Activated CD8-positive, alpha-beta T cell treated with anti-CD3 and anti-CD28 coated beads for 36 hours (primary cell): ENCODE data around the gene EIF4G1. TPM values are rescaled to one million over a fixed set of nuclear protein-coding genes. Genes with fewer than 3 reads are reported as not detected.

Experiments used
- ATAC-seq: fragments of 200-7000 bp; cut with Tn5 transposase; one replicate; pipeline ENCODE4 v1.10.0; 2021; ENCODE audit warnings: mild to moderate bottlenecking, moderate library complexity
- CTCF ChIA-PET: fragments of 350-600 bp; sonication (Branson Sonifier 250); formaldehyde crosslinking; loops from one replicate; lab custom pipeline; 2021; ENCODE audit warnings: antibody characterized with exemption; lab: Charles Lee
- POLR2A ChIA-PET: fragments of 350-600 bp; sonication (Branson Sonifier 250); formaldehyde crosslinking; loops from one replicate; lab custom pipeline; 2021; ENCODE audit warnings: antibody characterized with exemption; lab: Charles Lee
- DNase-seq: peaks from one replicate; pipeline ENCODE4 v3.0.0-alpha.2; 2020
- H3K27ac Mint-ChIP-seq: one replicate; pipeline ENCODE4 v1.8.0; 2021; ENCODE audit warnings: mild to moderate bottlenecking, mixed read lengths
- H3K27me3 Mint-ChIP-seq: one replicate; pipeline ENCODE4 v1.8.0; 2021; ENCODE audit warnings: mixed read lengths
- H3K36me3 Mint-ChIP-seq: one replicate; pipeline ENCODE4 v1.8.0; 2021; ENCODE audit warnings: low read depth, mixed read lengths
- H3K4me1 Mint-ChIP-seq: one replicate; pipeline ENCODE4 v1.8.0; 2021; ENCODE audit warnings: low read depth, mixed read lengths
- H3K4me3 Mint-ChIP-seq: one replicate; pipeline ENCODE4 v1.8.0; 2021; ENCODE audit warnings: mild to moderate bottlenecking, moderate library complexity, mixed read lengths
- H3K9me3 Mint-ChIP-seq: one replicate; pipeline ENCODE4 v1.8.0; 2021; ENCODE audit warnings: mixed read lengths
- intact Hi-C: fragments of 100-400 bp; cut with micrococcal nuclease; formaldehyde crosslinking; loops from one replicate; pipeline ENCODE4 v1.10.0; 2022
- total RNA-seq, 2 experiments: library from RNA; stranded (reverse); gene quantifications; one replicate each; pipeline ENCODE4 v1.2.3, GENCODE V29; 2021
- TF ChIP-seq, protein P1 (sequence below): fragments of 200-600 bp; IDR thresholded peaks from one replicate; pipeline ENCODE4 v1.8.0; 2022; ENCODE audit warnings: antibody characterized with exemption, mild to moderate bottlenecking

The EIF4G1 gene
- total RNA-seq, 2 experiments from 2014 or later, result 429 to 437 TPM

- H3K36me3 Mint-ChIP-seq, result no peaks in the 10 kb centered on the region
- ChIA-PET POLR2A (interaction anchor here (1.1 kb wide), 1 partner anchor 27 kb away, joined by 3 read pairs; no protein-coding TSS in a partner anchor), CTCF (interaction anchor here (2.4 kb wide), 1 partner anchor 11 kb away, joined by 9 read pairs; no protein-coding TSS in a partner anchor)
- intact Hi-C loops, result no loop called here
- no peaks in the 10 kb centered on the region for H3K27me3 Mint-ChIP-seq
- H3K4me3 Mint-ChIP-seq, result no peak overlapping the region
- ATAC-seq (no peak), DNase-seq (no peak)
- TF ChIP-seq, protein P1, sequence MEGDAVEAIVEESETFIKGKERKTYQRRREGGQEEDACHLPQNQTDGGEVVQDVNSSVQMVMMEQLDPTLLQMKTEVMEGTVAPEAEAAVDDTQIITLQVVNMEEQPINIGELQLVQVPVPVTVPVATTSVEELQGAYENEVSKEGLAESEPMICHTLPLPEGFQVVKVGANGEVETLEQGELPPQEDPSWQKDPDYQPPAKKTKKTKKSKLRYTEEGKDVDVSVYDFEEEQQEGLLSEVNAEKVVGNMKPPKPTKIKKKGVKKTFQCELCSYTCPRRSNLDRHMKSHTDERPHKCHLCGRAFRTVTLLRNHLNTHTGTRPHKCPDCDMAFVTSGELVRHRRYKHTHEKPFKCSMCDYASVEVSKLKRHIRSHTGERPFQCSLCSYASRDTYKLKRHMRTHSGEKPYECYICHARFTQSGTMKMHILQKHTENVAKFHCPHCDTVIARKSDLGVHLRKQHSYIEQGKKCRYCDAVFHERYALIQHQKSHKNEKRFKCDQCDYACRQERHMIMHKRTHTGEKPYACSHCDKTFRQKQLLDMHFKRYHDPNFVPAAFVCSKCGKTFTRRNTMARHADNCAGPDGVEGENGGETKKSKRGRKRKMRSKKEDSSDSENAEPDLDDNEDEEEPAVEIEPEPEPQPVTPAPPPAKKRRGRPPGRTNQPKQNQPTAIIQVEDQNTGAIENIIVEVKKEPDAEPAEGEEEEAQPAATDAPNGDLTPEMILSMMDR, result no peak
- no peaks in the 10 kb centered on the region for H3K9me3 Mint-ChIP-seq
- peaks cover 4% of the 10 kb centered on the region for H3K4me1 Mint-ChIP-seq
- H3K27ac Mint-ChIP-seq, result no peak overlapping the region
These were observed 28.9 kb downstream of the EIF4G1 start for GRCh38 chr3:184343200-184343876.

DNA sequence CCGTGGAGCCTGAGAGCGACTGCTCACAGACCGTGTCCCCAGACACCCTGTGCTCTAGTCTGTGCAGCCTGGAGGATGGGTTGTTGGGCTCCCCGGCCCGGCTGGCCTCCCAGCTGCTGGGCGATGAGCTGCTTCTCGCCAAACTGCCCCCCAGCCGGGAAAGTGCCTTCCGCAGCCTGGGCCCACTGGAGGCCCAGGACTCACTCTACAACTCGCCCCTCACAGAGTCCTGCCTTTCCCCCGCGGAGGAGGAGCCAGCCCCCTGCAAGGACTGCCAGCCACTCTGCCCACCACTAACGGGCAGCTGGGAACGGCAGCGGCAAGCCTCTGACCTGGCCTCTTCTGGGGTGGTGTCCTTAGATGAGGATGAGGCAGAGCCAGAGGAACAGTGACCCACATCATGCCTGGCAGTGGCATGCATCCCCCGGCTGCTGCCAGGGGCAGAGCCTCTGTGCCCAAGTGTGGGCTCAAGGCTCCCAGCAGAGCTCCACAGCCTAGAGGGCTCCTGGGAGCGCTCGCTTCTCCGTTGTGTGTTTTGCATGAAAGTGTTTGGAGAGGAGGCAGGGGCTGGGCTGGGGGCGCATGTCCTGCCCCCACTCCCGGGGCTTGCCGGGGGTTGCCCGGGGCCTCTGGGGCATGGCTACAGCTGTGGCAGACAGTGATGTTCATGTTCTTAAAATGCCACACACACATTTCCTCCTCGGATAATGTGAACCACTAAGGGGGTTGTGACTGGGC is 30.3 kb downstream of the EIF4G1 start:
- Mint-ChIP-seq H3K27me3 (no peaks in the 10 kb centered on the region), H3K9me3 (no peaks in the 10 kb centered on the region), H3K36me3 (no peaks in the 10 kb centered on the region), H3K4me3 (no peak overlapping the region), H3K27ac (no peak overlapping the region), H3K4me1 (peaks cover 4% of the 10 kb centered on the region)
- ChIA-PET CTCF (interaction anchor here (1.1 to 3.4 kb wide), 2 partner anchors 10 to 39 kb away, joined by 3 to 16 read pairs; no protein-coding TSS in a partner anchor), POLR2A (interaction anchor here (1.7 kb wide), 1 partner anchor 8 kb away, joined by 10 read pairs; the partner anchor contains the start of gene FAM131A)
- TF ChIP-seq, protein P1, result no peak
- no peak for ATAC-seq
- intact Hi-C loops, result no loop called here
- no peak for DNase-seq

DNA sequence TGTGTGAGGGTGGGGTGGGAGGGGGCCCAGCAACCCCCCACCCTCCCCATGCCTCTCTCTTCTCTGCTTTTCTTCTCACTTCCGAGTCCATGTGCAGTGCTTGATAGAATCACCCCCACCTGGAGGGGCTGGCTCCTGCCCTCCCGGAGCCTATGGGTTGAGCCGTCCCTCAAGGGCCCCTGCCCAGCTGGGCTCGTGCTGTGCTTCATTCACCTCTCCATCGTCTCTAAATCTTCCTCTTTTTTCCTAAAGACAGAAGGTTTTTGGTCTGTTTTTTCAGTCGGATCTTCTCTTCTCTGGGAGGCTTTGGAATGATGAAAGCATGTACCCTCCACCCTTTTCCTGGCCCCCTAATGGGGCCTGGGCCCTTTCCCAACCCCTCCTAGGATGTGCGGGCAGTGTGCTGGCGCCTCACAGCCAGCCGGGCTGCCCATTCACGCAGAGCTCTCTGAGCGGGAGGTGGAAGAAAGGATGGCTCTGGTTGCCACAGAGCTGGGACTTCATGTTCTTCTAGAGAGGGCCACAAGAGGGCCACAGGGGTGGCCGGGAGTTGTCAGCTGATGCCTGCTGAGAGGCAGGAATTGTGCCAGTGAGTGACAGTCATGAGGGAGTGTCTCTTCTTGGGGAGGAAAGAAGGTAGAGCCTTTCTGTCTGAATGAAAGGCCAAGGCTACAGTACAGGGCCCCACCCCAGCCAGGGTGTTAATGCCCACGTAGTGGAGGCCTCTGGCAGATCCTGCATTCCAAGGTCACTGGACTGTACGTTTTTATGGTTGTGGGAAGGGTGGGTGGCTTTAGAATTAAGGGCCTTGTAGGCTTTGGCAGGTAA is 31.1 kb downstream of the EIF4G1 start:
- DNase-seq (no peak), ATAC-seq (peak; percentile 55)
- Mint-ChIP-seq H3K27me3 (no peaks in the 10 kb centered on the region), H3K27ac (no peak overlapping the region), H3K36me3 (no peaks in the 10 kb centered on the region), H3K9me3 (no peaks in the 10 kb centered on the region), H3K4me3 (no peak overlapping the region), H3K4me1 (peaks cover 3% of the 10 kb centered on the region)
- TF ChIP-seq, protein P1, result no peak
- ChIA-PET POLR2A (interaction anchor here (0.9 to 1.7 kb wide), 3 partner anchors 8 to 20 kb away, joined by 3 to 10 read pairs (median 5); partner anchors contain the start of genes CLCN2, FAM131A and POLR2H), CTCF (interaction anchor here (1.1 to 3.4 kb wide), 2 partner anchors 9 to 40 kb away, joined by 3 to 16 read pairs; no protein-coding TSS in a partner anchor)
- intact Hi-C loops, result no loop called here

- DNase-seq, result no peak
- no peaks in the 10 kb centered on the region for H3K9me3 Mint-ChIP-seq
- no peaks in the 10 kb centered on the region for H3K27me3 Mint-ChIP-seq
- intact Hi-C loops, result no loop called here
- ChIA-PET POLR2A (interaction anchor here (0.9 to 1.7 kb wide), 3 partner anchors 10 to 21 kb away, joined by 3 to 10 read pairs (median 5); partner anchors contain the start of genes CLCN2, FAM131A and POLR2H), CTCF (interaction anchor here (3.4 kb wide), 1 partner anchor 8 kb away, joined by 16 read pairs; no protein-coding TSS in a partner anchor)
- no peak for ATAC-seq
- TF ChIP-seq, protein P1, result no peak
- H3K4me3 Mint-ChIP-seq, result no peak overlapping the region
- no peak overlapping the region for H3K27ac Mint-ChIP-seq
- no peaks in the 10 kb centered on the region for H3K4me1 Mint-ChIP-seq
- no peaks in the 10 kb centered on the region for H3K36me3 Mint-ChIP-seq
These were observed 32.2 kb downstream of the EIF4G1 start for GRCh38 chr3:184346480-184347190.
